PC-9 (cell line): ENCODE measurements around the gene VGLL4.

Source experiments
- EZH2 ChIP-seq: fragments of 200-600 bp; sonication (generic); IDR thresholded peaks from 2 replicates; pipeline ENCODE4 v1.8.0; 2017; ENCODE audit warnings: antibody characterized with exemption, low read depth
- TF ChIP-seq, protein P1 (sequence below): fragments of 200-600 bp; sonication (generic); conservative IDR thresholded peaks from 2 replicates; pipeline ENCODE4 v1.6.1; 2017; ENCODE audit warnings: mixed run types, antibody characterized with exemption, mild to moderate bottlenecking, moderate library complexity

DNA sequence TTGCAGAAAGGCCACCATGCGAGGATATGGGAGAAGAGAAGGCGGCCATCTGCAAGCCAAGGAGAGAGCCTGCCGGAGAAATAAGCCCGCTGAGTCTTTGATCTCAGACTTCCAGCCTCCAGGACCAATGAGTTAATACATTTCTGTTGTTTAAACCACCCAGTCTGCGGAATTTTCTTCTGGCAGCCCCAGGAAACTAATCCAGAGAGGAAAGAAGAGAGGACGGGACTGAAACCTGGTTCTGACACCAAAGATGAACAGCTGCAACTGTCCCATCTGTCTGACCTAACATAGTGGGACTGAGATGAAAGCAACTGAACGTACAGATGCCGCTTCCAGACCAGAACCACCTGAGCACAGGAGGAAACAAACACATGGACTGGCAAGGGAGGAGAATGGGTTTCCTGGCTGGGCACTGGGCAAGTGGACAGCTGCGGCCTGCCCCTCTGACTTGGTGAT lies 32.3 kb downstream of the VGLL4 start:
- TF ChIP-seq, protein P1, sequence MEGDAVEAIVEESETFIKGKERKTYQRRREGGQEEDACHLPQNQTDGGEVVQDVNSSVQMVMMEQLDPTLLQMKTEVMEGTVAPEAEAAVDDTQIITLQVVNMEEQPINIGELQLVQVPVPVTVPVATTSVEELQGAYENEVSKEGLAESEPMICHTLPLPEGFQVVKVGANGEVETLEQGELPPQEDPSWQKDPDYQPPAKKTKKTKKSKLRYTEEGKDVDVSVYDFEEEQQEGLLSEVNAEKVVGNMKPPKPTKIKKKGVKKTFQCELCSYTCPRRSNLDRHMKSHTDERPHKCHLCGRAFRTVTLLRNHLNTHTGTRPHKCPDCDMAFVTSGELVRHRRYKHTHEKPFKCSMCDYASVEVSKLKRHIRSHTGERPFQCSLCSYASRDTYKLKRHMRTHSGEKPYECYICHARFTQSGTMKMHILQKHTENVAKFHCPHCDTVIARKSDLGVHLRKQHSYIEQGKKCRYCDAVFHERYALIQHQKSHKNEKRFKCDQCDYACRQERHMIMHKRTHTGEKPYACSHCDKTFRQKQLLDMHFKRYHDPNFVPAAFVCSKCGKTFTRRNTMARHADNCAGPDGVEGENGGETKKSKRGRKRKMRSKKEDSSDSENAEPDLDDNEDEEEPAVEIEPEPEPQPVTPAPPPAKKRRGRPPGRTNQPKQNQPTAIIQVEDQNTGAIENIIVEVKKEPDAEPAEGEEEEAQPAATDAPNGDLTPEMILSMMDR: no peak
- TF ChIP-seq EZH2: no peak
